ENCODE results near the gene RBM46.
"Not testable (repeated sequence)": the region's sequence is repeated elsewhere in the genome, so short reads cannot be mapped to it uniquely, and the experiment has no call there.

Gene RBM46

GRCh38 chr4:154869301-154869700, 88.2 kb downstream of the RBM46 start:
- no peaks in the 10 kb centered on the region for H3K4me1 Mint-ChIP-seq (ENCODE audit: low read depth)
- H3K27ac Mint-ChIP-seq, result no peak overlapping the region
- H3K27me3 Mint-ChIP-seq (ENCODE audit: low read depth), result no peaks in the 10 kb centered on the region
- no peak for DNase-seq (ENCODE audit: low spot score)
- H3K4me3 Mint-ChIP-seq, result no peak overlapping the region
- H3K36me3 Mint-ChIP-seq (ENCODE audit: low read depth), result no peaks in the 10 kb centered on the region
- H3K9me3 Mint-ChIP-seq, result peaks cover 3% of the 10 kb centered on the region

GRCh38 chr4:154872198-154872597, 91.1 kb downstream of the RBM46 start:
- Mint-ChIP-seq H3K27me3 (ENCODE audit: low read depth) (no peaks in the 10 kb centered on the region), H3K36me3 (ENCODE audit: low read depth) (no peaks in the 10 kb centered on the region), H3K4me3 (no peak overlapping the region), H3K9me3 (peaks cover 8% of the 10 kb centered on the region), H3K4me1 (ENCODE audit: low read depth) (no peaks in the 10 kb centered on the region), H3K27ac (no peak overlapping the region)
- no peak for DNase-seq (ENCODE audit: low spot score)

- H3K27me3 Mint-ChIP-seq (ENCODE audit: low read depth); H3K4me1 Mint-ChIP-seq (ENCODE audit: low read depth); DNase-seq (ENCODE audit: low spot score); H3K9me3 Mint-ChIP-seq; H3K4me3 Mint-ChIP-seq; H3K36me3 Mint-ChIP-seq (ENCODE audit: low read depth); H3K27ac Mint-ChIP-seq: not testable (repeated sequence)
These were observed 93.0 kb downstream of the RBM46 start for GRCh38 chr4:154874049-154874448.

- no peak for DNase-seq (ENCODE audit: low spot score)
These were observed 96.2 kb downstream of the RBM46 start for GRCh38 chr4:154877110-154877760.

More at GRCh38 chr4:154877110-154877760, 96.2 kb downstream of the RBM46 start:
- no peak overlapping the region for H3K27ac Mint-ChIP-seq
- peaks cover 5% of the 10 kb centered on the region for H3K9me3 Mint-ChIP-seq
- no peak overlapping the region for H3K4me3 Mint-ChIP-seq
- no peaks in the 10 kb centered on the region for H3K27me3 Mint-ChIP-seq (ENCODE audit: low read depth)
- H3K36me3 Mint-ChIP-seq (ENCODE audit: low read depth), result no peaks in the 10 kb centered on the region
- no peaks in the 10 kb centered on the region for H3K4me1 Mint-ChIP-seq (ENCODE audit: low read depth)

Data from T-helper 2 cell treated with Interferon-gamma antibody and Interleukin-4, amounts not matched to agents 5 μg/mL and 100 μg/mL, for 36 hours (primary cell).